WTC11 (cell line): ENCODE data around the gene MTUS2. TPM values are rescaled to one million over a fixed set of nuclear protein-coding genes. Genes with fewer than 3 reads are reported as not detected.

ENCODE experiments used
- ATAC-seq: fragments of 200-7000 bp; cut with Tn5 transposase; 2 replicates; pipeline ENCODE4 v1.10.0; 2021; ENCODE audit warnings: mild to moderate bottlenecking, moderate library complexity
- CTCF ChIA-PET: fragments of 300-600 bp; sonication (Branson Sonifier 250); formaldehyde crosslinking; loops from one replicate; lab custom pipeline; 2021; ENCODE audit warnings: antibody characterized with exemption; lab: Charles Lee
- POLR2A ChIA-PET: fragments of 350-600 bp; sonication (Branson Sonifier 250); formaldehyde crosslinking; loops from one replicate; lab custom pipeline; 2021; ENCODE audit warnings: antibody characterized with exemption; lab: Charles Lee
- DNase-seq: peaks from one replicate; pipeline ENCODE4 v3.0.0; 2021; ENCODE audit warnings: low spot score
- H3K27ac Mint-ChIP-seq: 2 replicates; pipeline ENCODE4 v1.8.0; 2021; ENCODE audit warnings: mixed read lengths
- H3K27me3 Mint-ChIP-seq: 2 replicates; pipeline ENCODE4 v1.8.0; 2021; ENCODE audit warnings: low read depth, mild to moderate bottlenecking, moderate library complexity, mixed read lengths
- H3K36me3 Mint-ChIP-seq: 2 replicates; pipeline ENCODE4 v1.8.0; 2021; ENCODE audit warnings: mixed read lengths
- H3K4me1 Mint-ChIP-seq: 2 replicates; pipeline ENCODE4 v1.8.0; 2022; ENCODE audit warnings: mixed read lengths
- H3K4me3 Mint-ChIP-seq: 2 replicates; pipeline ENCODE4 v1.8.0; 2021; ENCODE audit warnings: mild to moderate bottlenecking, moderate library complexity, mixed read lengths
- H3K9me3 Mint-ChIP-seq: 2 replicates; pipeline ENCODE4 v1.8.0; 2021; ENCODE audit warnings: mixed read lengths
- CBFB ChIP-seq: sonication (generic); formaldehyde crosslinking; IDR thresholded peaks from 2 replicates; pipeline ENCODE4 v1.8.1; 2022; ENCODE audit warnings: mild to moderate bottlenecking, low read depth, missing genetic modification reagents
- CTCF ChIP-seq: fragments of 200-600 bp; IDR thresholded peaks from 2 replicates; pipeline ENCODE4 v1.8.0; 2022; ENCODE audit warnings: antibody characterized with exemption
- E2F4 ChIP-seq: sonication (generic); formaldehyde crosslinking; IDR thresholded peaks from 2 replicates; pipeline ENCODE4 v1.8.1; 2022; ENCODE audit warnings: low read depth, mild to moderate bottlenecking, moderate library complexity, missing genetic modification reagents, borderline replicate concordance
- GRHL2 ChIP-seq: fragments of 250-450 bp; sonication (Bioruptor Pico); IDR thresholded peaks from 2 replicates; pipeline ENCODE4 v1.8.0; 2022; ENCODE audit warnings: mild to moderate bottlenecking, moderate library complexity; ENCODE audit not compliant: insufficient replicate concordance, severe bottlenecking
- HMGXB4 ChIP-seq: sonication (generic); formaldehyde crosslinking; IDR thresholded peaks from 2 replicates; pipeline ENCODE4 v1.8.1; 2023; ENCODE audit warnings: mild to moderate bottlenecking, moderate library complexity, missing genetic modification reagents
- MLX ChIP-seq: sonication (generic); formaldehyde crosslinking; IDR thresholded peaks from 2 replicates; pipeline ENCODE4 v1.8.1; 2023; ENCODE audit warnings: mild to moderate bottlenecking, missing genetic modification reagents, moderate library complexity
- NFE2L1 ChIP-seq: sonication (generic); formaldehyde crosslinking; IDR thresholded peaks from 2 replicates; pipeline ENCODE4 v1.8.1; 2023; ENCODE audit warnings: missing genetic modification reagents
- NR2C2 ChIP-seq: sonication (generic); formaldehyde crosslinking; IDR thresholded peaks from 2 replicates; pipeline ENCODE4 v1.8.0; 2022; ENCODE audit warnings: mild to moderate bottlenecking, missing genetic modification reagents
- NR3C1 ChIP-seq: sonication (generic); formaldehyde crosslinking; conservative IDR thresholded peaks from 2 replicates; pipeline ENCODE4 v1.8.1; 2023; ENCODE audit warnings: low read depth, mild to moderate bottlenecking, missing genetic modification reagents
- SMAD3 ChIP-seq: sonication (generic); formaldehyde crosslinking; IDR thresholded peaks from 2 replicates; pipeline ENCODE4 v1.8.0; 2022; ENCODE audit warnings: missing genetic modification reagents, mild to moderate bottlenecking, borderline replicate concordance
- STAT6 ChIP-seq: sonication (generic); formaldehyde crosslinking; conservative IDR thresholded peaks from 2 replicates; pipeline ENCODE4 v1.8.1; 2023; ENCODE audit warnings: mild to moderate bottlenecking, low read depth, missing genetic modification reagents, moderate library complexity
- TEAD4 ChIP-seq: sonication (generic); formaldehyde crosslinking; IDR thresholded peaks from 2 replicates; pipeline ENCODE4 v1.8.0; 2022; ENCODE audit warnings: mild to moderate bottlenecking, missing genetic modification reagents
- ZNF138 ChIP-seq: sonication (generic); formaldehyde crosslinking; conservative IDR thresholded peaks from 2 replicates; pipeline ENCODE4 v1.8.1; 2022; ENCODE audit warnings: mild to moderate bottlenecking, moderate library complexity, missing genetic modification reagents
- ZNF425 ChIP-seq: fragments of 250-450 bp; sonication (Bioruptor Pico); conservative IDR thresholded peaks from 2 replicates; pipeline ENCODE4 v1.9.0; 2021; ENCODE audit warnings: mild to moderate bottlenecking
- ZSCAN18 ChIP-seq: fragments of 250-450 bp; sonication (Bioruptor Pico); IDR thresholded peaks from 2 replicates; pipeline ENCODE4 v2.1.2; 2022; ENCODE audit warnings: mild to moderate bottlenecking, moderate library complexity
- total RNA-seq: library from RNA; stranded (reverse); gene quantifications from 3 replicates; pipeline ENCODE4 v1.2.3, GENCODE V29; 2021

Gene MTUS2
- total RNA-seq, 1 experiment from 2014 or later = 0.22 TPM

GRCh38 chr13:29359181-29359580 is 539.0 kb downstream of the MTUS2 start:
- Mint-ChIP-seq H3K4me1 (0 out of 2 replicates have a peak, but pooled peaks cover 2% of the 10 kb centered on the region), H3K36me3 (no peaks in the 10 kb centered on the region), H3K27ac (no peak overlapping the region), H3K9me3 (no peaks in the 10 kb centered on the region), H3K4me3 (no peak overlapping the region), H3K27me3 (no peaks in the 10 kb centered on the region)
- DNase-seq (no peak), ATAC-seq (no peak)
- ChIA-PET POLR2A (no interaction called here), CTCF (no interaction called here)
- no peak for TF ChIP-seq ZSCAN18 (CRISPR knock-in tag)
- TF ChIP-seq TEAD4 = no peak
- TF ChIP-seq ZNF138 = no peak
- TF ChIP-seq SMAD3 (CRISPR knock-in tag) = no peak
- TF ChIP-seq CBFB (CRISPR knock-in tag) = no peak
- TF ChIP-seq NR2C2 (CRISPR knock-in tag) = no peak
- TF ChIP-seq STAT6 (CRISPR knock-in tag) = no peak
- TF ChIP-seq HMGXB4 (CRISPR knock-in tag) = no peak
- TF ChIP-seq ZNF425 (CRISPR knock-in tag) = no peak
- no peak for TF ChIP-seq CTCF
- TF ChIP-seq GRHL2 (CRISPR knock-in tag) = no peak
- TF ChIP-seq E2F4 (CRISPR knock-in tag) = no peak
- TF ChIP-seq MLX (CRISPR knock-in tag) = no peak
- no peak for TF ChIP-seq NR3C1 (CRISPR knock-in tag)
- no peak for TF ChIP-seq NFE2L1 (CRISPR knock-in tag)
